ENCODE results near the gene VTI1A. TPM values are rescaled to one million over a fixed set of nuclear protein-coding genes. Genes with fewer than 3 reads are reported as not detected.

Gene VTI1A
- total and polyA plus RNA-seq, 2 of the 13 experiments (the other 11 are each of a cell fraction or from before 2014, with no cell fraction given), result 11.7 to 32.7 TPM

DNA sequence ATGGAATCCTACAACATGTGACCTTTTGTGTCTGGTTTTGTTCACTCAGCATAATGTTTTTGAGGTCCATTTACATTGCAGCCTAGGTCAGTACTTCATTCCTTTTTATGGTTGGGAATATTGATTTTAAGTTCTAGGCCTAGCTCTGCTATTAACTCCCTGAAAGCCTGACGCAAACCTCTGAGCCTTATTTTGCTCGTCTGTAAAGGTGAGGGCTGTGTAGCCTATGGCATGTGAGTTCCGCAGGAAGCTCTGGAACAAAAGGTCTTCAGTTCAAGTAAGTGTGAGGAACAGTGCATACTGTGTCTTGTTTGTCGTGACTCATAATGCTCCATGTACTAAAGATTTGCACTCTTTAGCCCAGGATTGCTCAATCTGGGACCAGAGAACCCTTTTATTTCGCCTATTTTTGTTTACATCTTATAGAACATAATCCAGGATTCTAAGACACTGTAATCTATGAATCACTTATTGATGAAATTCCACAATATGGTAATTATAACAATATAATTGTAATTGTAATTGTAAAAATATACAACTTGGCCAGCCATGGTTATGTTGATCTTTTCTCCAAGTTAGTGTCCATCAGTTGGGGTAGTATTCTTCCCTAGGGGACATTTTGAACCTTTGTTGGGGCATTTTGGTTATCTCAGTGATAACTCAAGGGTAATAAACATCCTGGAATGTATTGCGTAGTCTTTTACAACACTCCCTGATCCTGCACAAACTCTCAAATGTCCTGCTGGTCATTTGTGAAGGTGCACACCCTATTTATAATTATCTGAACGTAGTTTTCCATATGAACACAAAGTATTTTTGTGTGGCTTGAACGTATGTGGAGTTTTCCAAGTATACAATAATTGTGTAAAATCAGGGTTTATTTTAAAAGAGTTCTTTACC is 184.7 kb downstream of the VTI1A start (continued):
- 0 out of 2 replicates have a peak, but pooled peaks have one; percentile 63 for TF ChIP-seq KMT2A (CRISPR knock-in tag; IDR thresholded peaks at IDR 0.05)
- peak; percentile 82; the same call in 1 of the 2 replicates for TF ChIP-seq MIER2 (CRISPR knock-in tag; IDR thresholded peaks at IDR 0.05)
- no peak for TF ChIP-seq CBX1 (IDR thresholded peaks at IDR 0.05; ENCODE audit: low read depth)
- TF ChIP-seq, protein P1, sequence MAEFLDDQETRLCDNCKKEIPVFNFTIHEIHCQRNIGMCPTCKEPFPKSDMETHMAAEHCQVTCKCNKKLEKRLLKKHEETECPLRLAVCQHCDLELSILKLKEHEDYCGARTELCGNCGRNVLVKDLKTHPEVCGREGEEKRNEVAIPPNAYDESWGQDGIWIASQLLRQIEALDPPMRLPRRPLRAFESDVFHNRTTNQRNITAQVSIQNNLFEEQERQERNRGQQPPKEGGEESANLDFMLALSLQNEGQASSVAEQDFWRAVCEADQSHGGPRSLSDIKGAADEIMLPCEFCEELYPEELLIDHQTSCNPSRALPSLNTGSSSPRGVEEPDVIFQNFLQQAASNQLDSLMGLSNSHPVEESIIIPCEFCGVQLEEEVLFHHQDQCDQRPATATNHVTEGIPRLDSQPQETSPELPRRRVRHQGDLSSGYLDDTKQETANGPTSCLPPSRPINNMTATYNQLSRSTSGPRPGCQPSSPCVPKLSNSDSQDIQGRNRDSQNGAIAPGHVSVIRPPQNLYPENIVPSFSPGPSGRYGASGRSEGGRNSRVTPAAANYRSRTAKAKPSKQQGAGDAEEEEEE (CRISPR knock-in tag; IDR thresholded peaks at IDR 0.05; ENCODE audit: borderline replicate concordance), result no peak
- TF ChIP-seq NFE2 (CRISPR knock-in tag; IDR thresholded peaks at IDR 0.05), result no peak
- peak; percentile 87; the same call in 1 of the 2 replicates for TF ChIP-seq CHD4 (IDR thresholded peaks at IDR 0.05; ENCODE audit: borderline replicate concordance, low read length)
- TF ChIP-seq ZBTB8A (CRISPR knock-in tag; IDR thresholded peaks at IDR 0.05; ENCODE audit: borderline replicate concordance, low read depth), result no peak
- TF ChIP-seq MEIS1 (CRISPR knock-in tag; IDR thresholded peaks at IDR 0.05; ENCODE audit: borderline replicate concordance), result 0 out of 2 replicates have a peak, but pooled peaks have one; percentile 39
- TF ChIP-seq LCORL (IDR thresholded peaks at IDR 0.05), result no peak
- peak; percentile 31; the same call in 1 of the 2 replicates for TF ChIP-seq LCORL (CRISPR knock-in tag; IDR thresholded peaks at IDR 0.05)
- TF ChIP-seq KDM6A (CRISPR knock-in tag; IDR thresholded peaks at IDR 0.05; ENCODE audit: low read depth), result peak; percentile 46
- TF ChIP-seq, protein P2, sequence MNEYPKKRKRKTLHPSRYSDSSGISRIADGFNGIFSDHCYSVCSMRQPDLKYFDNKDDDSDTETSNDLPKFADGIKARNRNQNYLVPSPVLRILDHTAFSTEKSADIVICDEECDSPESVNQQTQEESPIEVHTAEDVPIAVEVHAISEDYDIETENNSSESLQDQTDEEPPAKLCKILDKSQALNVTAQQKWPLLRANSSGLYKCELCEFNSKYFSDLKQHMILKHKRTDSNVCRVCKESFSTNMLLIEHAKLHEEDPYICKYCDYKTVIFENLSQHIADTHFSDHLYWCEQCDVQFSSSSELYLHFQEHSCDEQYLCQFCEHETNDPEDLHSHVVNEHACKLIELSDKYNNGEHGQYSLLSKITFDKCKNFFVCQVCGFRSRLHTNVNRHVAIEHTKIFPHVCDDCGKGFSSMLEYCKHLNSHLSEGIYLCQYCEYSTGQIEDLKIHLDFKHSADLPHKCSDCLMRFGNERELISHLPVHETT (CRISPR knock-in tag; conservative IDR thresholded peaks at IDR 0.05), result peak; percentile 42; the same call in 1 of the 2 replicates
- no peak for TF ChIP-seq MTF1 (CRISPR knock-in tag; IDR thresholded peaks at IDR 0.05)
- TF ChIP-seq KDM1A (CRISPR knock-in tag; IDR thresholded peaks at IDR 0.05), result peak; percentile 37; the same call in 1 of the 2 replicates
- TF ChIP-seq, protein P3, sequence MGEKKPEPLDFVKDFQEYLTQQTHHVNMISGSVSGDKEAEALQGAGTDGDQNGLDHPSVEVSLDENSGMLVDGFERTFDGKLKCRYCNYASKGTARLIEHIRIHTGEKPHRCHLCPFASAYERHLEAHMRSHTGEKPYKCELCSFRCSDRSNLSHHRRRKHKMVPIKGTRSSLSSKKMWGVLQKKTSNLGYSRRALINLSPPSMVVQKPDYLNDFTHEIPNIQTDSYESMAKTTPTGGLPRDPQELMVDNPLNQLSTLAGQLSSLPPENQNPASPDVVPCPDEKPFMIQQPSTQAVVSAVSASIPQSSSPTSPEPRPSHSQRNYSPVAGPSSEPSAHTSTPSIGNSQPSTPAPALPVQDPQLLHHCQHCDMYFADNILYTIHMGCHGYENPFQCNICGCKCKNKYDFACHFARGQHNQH (CRISPR knock-in tag; IDR thresholded peaks at IDR 0.05), result peak; percentile 92
- TF ChIP-seq NR2C2 (CRISPR knock-in tag; IDR thresholded peaks at IDR 0.05; ENCODE audit: borderline replicate concordance), result peak; percentile 50
- TF ChIP-seq, protein P4, sequence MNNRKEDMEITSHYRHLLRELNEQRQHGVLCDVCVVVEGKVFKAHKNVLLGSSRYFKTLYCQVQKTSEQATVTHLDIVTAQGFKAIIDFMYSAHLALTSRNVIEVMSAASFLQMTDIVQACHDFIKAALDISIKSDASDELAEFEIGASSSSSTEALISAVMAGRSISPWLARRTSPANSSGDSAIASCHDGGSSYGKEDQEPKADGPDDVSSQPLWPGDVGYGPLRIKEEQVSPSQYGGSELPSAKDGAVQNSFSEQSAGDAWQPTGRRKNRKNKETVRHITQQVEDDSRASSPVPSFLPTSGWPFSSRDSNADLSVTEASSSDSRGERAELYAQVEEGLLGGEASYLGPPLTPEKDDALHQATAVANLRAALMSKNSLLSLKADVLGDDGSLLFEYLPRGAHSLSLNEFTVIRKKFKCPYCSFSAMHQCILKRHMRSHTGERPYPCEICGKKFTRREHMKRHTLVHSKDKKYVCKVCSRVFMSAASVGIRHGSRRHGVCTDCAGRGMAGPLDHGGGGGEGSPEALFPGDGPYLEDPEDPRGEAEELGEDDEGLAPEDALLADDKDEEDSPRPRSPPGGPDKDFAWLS (CRISPR knock-in tag; IDR thresholded peaks at IDR 0.05; ENCODE audit: borderline replicate concordance), result no peak
- TF ChIP-seq, protein P5, sequence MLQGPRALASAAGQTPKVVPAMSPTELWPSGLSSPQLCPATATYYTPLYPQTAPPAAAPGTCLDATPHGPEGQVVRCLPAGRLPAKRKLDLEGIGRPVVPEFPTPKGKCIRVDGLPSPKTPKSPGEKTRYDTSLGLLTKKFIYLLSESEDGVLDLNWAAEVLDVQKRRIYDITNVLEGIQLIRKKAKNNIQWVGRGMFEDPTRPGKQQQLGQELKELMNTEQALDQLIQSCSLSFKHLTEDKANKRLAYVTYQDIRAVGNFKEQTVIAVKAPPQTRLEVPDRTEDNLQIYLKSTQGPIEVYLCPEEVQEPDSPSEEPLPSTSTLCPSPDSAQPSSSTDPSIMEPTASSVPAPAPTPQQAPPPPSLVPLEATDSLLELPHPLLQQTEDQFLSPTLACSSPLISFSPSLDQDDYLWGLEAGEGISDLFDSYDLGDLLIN (CRISPR knock-in tag; IDR thresholded peaks at IDR 0.05; ENCODE audit: borderline replicate concordance), result no peak
- peak; percentile 57; the same call in 1 of the 2 replicates for TF ChIP-seq ZNF772 (CRISPR knock-in tag; IDR thresholded peaks at IDR 0.05)
- no peak for TF ChIP-seq RAD21 (CRISPR knock-in tag; IDR thresholded peaks at IDR 0.05)
- TF ChIP-seq ZNF790 (CRISPR knock-in tag; IDR thresholded peaks at IDR 0.05; ENCODE audit: borderline replicate concordance), result no peak
- TF ChIP-seq ESRRA (CRISPR knock-in tag; IDR thresholded peaks at IDR 0.05; ENCODE audit: low read depth), result 0 out of 2 replicates have a peak, but pooled peaks have one; percentile 36

All from HepG2 (cell line).